ENCODE measurements around the gene MZF1.

GRCh38 chr19:58552655-58553054 lies 20.5 kb downstream of the MZF1 start:
- TF ChIP-seq CTCF (IDR thresholded peaks at IDR 0.05; ENCODE audit: borderline replicate concordance, extremely low read depth, low read length, poor library complexity, severe bottlenecking) (no peak), EZH2 (IDR thresholded peaks at IDR 0.05; ENCODE audit: borderline replicate concordance, low read depth, low read length, severe bottlenecking) (no peak)
